Measurements from ENCODE around the gene NTRK2.
"Not testable (repeated sequence)": the region's sequence is repeated elsewhere in the genome, so short reads cannot be mapped to it uniquely, and the experiment has no call there.

Gene NTRK2

DNA sequence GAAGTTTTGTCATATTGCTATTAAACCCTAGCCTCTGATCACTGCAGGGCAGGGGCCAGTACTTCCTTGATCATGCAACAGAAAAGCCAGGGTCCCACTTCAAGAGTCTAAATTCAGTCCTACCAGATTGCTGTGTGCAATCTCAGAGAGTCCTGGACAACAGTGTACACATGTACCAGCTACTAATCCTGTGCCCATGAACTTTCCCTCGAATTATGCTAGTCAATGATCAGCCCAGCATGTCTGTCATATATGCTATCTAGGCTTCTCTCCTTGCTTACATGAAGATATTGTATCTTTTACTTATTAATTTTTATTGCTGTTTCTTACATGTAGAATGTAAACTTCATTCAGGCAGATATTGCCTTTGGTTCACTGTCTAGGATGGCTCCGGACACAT is 367.0 kb downstream of the NTRK2 start:
- DNase-seq: no peak

DNA sequence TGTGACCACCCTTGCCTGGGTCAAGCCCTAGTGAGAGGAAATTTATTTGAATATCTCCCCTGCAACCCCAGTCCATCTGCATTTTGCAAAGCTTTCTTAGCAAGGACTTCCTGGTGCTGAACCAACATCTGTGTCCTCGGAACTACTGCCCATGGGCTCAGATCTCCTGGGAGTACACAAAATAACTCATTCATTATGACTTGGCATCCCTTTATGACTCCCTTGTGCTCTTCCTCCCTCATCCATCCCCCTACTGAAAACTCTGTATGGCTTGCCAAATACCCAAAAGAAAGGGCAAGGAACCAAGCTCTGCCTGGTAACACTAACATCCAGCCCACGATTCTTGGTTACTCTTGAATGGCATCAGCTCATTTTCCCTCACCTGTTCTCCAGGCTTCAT is 368.5 kb downstream of the NTRK2 start:
- DNase-seq: no peak

DNA sequence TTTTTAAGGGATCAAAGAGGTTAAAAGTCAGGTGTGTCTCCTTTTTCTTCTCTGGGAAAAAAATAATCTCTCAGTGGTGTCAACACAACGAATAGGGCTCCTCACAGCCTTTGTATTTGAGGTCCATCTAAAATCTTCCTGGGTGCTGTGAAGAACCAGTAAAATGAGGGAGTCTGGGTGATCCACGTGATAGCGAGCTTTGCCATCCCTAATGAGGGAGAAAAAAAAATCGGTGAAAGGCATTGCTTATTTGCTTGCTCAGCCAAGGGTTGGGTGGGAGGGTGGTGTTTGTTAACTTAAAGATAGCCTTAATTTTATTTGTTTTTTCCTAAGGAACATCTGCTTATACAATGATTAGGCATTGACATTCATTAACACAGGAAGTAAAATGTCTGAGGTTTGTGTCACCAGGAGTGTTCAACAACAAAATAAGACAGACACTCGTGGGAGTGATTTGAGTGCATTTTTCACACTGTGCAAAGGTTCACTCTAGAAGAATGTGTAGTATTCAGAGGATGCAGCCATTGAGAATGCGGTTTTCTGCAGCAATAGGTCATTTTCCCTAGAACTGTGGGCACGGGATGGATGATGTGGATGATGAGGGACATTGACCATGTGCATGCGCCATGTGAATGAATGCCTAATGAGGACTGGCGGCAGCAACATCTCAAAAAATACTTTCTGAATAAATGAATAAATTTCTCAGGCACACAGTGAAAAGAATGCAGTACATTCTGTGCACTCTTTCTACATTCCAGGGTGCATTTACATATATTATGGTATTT is 369.5 kb downstream of the NTRK2 start:
- no peak for DNase-seq

DNA sequence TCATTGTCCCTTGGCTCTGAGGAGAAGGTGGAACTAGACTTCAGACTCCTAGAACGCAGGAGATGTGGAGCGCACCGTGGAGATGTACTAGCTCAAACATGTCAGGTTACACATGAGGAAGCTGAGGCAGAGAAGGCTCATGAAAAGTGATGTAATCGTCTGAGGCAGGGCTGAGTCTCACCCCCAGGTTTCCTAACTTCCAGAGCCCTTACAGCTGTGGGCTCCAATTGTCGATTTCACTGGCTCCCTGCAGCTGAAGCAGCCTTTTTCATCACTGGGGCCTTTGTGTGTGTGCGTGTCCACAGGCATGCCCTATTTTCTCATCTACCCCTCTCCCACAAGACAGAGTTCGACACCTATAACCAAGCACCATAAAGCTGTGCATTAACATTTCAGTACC is 370.6 kb downstream of the NTRK2 start:
- DNase-seq: no peak

DNA sequence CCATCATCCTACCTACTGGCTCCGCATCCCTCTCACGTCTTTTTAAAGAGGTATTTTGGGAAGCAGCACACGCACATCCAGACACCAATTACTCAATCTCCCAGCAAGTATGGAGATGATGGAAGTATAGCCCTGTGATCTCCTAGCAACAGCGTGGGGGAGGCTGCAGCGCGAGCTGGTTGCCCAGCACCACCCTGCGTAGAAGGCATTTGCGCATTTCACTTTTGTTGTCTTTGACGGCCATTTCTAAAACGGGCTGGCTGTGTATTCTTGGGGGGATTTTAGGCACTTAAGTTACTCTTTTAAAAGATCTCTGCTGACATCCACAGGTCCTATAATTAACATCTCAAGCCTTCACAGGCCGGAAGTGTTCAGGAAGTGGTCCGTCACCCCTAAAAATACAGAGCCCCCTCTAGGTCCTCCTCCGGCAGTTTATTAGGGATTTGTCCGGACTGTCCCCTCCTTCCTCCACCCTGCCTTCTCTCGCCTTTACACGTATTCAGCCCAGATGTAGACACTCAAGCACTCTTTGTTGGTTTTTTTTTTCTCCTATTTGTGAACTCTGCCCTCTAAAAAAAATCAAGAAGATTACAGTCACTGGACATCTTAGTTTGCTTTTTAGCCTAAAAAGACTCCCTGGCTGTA is 371.4 kb downstream of the NTRK2 start:
- DNase-seq: no peak

DNA sequence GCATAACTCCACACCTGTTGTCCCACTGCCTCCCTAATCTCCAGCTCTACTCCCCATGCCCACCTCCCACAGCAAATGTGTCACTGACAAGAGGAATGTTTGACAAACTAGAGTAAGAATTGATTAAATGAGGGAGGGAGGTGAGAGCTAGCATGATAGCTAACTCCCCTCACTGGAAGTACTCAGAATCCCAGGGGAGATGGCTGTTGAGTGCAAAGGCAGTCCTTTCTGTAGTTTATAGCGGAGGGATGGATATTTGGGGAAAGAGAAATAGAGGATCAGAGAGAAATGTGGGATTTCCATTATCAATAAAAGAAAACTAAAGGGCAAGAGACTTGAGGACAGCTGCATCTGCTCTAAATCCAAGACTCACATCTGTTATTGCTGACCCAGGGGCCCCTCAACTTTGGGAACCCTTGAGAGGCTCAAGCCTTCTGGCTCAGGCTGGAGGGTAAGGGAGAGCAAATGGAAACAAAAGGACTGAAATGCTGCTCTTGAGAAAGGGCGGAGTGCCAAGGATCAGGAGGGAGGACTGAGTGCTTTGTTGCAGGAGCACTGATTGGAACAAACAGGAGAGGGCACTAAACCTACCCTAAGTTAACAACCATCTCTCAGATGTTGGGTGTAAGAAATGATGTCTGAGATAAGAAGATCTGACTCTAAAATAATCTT is 372.1 kb downstream of the NTRK2 start:
- DNase-seq: no peak

DNA sequence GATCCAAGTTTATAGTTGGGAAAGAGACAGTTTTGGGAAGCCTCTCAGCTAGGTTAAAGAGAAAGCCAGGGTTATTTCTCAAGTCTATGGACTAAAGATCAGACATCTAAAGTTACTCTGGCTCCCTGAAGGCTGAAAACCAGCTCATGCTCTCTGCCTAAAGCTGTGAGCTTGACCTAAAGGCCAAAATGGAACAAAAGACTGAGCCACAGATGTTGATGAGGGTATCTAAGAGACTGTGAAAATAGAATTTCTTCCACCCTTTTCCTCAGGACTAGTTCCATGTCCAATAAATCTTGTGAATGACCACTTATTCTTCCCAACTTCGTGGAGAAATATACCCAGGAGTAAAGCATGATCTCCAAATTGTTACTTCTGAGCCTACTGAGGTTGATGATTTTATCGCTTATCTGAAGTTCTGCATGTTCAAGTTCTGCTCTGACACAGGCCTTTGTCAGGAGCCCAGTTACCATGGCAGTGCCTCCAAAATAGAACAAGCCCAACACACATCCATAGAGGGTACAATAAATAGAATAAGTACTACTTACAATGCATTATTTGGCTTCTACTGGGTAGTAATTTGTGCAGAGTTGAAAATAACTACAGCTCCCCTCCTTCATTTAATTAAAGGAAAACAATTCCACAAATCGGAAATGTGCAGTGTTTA is 373.6 kb downstream of the NTRK2 start:
- no peak for DNase-seq

DNA sequence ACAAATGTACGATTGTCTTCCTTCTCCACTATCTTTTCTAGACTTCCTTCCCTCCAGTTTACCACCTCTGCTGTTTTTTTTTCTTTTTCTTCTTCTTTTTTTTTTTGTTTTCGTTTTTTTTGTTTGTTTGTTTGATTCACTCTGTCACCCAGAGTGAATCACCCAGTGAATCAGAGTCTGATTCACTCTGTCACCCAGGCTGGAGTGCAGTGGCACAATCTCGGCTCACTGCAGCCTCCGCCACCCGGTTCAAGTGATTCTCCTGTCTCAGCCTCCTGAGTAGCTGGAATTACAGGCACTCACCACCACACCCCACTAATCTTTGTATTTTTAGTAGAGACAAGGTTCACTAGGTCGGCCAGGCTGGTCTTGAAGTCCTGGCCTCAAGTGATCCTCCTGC is 375.7 kb downstream of the NTRK2 start:
- DNase-seq: no peak

DNA sequence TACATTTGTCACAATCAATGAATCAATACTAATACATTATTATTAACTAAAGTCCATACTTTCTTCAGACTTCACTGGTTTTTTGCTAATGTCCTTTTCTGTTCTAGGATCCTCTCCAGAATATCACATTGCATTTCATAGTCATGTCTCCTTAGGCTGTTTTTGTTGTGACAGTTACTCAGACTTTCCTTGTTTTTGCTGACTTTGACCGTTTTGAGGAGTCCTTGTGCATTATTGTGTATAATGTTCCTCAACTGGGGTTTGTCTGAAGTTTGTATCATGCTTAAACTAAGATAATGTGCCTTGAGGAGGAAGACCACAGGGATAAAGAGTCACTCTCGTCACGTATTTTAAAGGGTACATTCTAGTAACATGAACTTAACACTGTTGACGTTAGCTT is 376.9 kb downstream of the NTRK2 start:
- DNase-seq: no peak

DNA sequence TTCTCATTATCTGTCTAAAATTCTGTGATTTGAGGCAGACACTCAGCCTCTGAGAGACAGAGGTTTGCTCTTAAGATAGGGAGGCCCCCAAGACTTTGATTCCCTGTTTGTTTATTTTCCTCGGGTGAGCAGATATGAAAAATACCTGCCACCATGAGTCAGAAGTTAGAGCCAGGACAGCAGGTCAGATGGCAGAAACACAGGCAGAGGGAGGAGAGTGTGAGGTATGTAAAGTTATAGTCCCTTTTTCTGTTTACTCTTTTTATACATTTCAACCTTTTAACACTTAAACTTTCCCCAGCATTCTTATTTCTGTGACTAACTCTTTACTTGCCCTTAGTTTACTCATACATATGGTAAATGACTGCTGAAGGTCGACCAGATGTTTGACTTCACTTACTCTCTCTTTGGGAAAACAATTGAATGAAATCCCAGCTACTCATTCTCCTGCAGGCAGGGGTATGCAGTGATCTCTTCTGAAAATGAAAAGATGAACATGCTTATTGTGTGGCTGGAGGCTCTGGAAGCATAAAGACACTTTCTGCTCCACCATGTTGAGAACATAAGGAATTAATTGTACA is 383.8 kb downstream of the NTRK2 start:
- DNase-seq: no peak

DNA sequence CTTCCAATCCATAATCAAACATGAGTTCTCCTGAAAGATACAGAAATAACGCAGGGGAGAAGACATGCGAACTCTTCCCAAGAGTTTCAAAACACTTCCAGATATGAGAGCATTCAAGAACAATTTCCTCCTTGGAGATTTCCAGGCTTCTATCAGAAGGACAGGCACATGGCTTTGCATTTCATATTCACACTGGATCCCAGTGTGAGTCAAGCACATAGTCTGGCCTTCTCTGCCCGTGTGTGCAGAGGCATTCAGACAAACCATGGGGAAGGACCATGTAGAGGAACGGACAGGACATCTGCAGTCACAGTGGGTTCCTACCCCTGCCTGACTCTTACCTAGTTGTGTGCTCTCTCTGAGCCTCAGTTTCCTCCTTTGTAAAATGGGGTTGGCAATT is 384.5 kb downstream of the NTRK2 start:
- DNase-seq: no peak

DNA sequence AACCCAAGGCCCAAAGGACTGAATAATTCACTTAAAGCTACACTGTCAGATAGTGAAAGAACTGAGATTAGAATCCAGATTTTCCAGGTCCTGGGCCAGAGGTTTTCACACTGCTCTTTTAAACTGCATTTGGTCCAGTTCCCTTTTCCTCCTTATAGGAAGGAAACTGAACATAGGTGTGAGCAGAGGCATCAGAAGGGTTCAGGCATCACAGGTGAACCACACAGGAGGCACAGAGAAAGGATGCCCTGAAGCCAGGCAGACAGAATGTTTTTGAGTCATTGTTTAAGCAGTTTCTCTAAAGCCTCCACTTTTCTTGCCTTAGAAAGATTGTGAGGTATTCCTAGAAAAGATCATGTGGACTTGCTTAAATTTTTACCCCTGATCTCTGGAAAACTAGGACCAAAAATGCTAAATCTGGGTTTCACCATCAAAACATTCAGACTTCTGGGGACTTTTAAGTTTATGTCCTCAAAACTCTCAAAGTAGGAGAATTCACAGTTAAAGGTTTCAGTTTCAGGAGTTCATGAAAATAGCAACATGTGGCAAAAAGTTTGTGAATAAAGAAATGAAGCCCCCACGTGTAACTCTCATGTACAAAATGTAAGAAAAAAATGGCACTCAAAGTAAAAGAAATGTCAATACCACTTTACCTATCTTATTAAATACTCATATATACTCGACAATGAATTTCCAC is 386.1 kb downstream of the NTRK2 start:
- DNase-seq: no peak

DNA sequence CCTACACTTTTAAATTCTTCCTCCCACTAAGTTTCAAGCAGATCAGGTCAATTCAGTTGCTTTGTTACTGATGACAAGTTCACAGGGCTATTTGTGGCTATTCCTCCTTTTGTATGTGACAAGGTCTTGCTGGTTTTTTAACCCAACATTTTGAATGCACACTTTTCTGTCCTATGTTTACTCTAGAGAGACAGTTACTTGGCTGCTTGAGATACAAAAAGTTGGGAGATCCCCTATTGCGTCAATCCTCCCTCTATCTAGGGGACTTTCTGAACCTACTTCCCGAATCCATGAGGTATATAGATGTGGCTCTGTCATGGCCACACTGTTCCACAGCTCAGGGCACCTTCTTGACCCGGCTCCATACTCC is 386.7 kb downstream of the NTRK2 start:
- DNase-seq: no peak

DNA sequence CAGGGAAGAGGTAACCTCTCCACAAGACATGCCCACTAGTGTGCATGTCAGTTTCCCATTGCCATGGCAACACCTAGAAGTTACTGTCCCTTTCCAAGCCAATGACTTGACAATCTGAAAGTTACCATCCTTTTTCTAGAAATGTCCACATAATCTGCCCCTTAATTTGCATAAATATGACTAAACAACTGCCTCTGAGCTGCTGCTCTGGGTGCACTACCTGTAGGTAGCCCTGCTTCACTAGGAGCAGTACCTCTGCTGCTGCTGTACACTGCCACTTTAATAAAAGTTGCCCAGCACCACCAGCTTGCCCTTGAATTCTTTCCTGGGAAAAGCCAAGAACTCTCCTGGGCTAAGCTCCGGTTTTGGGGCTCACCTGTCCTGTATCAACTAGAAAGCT is 392.4 kb downstream of the NTRK2 start:
- no peak for DNase-seq

DNA sequence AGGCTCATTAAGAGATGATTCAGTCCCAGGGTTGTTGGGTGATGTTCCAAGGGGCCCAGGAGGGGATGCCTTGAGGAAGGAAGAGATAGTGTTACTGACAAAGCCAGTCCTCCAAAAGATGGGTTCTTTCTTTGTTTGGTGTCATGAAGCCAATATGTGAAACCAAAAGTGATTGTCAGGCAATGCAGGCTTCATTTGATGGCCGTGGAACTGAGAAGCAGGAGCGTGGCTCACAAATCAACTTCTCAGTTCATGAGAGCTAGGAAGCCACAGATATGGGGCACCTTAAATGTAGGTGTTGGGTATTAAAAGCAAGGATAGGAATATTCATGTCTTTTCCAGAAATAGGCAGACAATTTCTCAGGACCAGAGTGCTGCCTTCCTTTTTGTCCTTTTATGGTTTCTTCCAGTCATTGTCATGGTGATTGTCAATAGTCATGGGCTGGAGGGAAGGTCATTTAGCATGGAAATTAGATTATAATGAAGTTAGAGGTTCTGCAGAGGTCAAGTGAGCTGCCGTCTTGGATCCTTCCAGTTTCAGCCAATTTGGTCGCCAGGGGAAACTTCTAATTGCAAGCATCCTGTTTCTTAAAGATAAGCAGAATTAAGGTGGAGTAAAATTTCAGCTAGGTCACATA is 393.0 kb downstream of the NTRK2 start:
- no peak for DNase-seq

DNA sequence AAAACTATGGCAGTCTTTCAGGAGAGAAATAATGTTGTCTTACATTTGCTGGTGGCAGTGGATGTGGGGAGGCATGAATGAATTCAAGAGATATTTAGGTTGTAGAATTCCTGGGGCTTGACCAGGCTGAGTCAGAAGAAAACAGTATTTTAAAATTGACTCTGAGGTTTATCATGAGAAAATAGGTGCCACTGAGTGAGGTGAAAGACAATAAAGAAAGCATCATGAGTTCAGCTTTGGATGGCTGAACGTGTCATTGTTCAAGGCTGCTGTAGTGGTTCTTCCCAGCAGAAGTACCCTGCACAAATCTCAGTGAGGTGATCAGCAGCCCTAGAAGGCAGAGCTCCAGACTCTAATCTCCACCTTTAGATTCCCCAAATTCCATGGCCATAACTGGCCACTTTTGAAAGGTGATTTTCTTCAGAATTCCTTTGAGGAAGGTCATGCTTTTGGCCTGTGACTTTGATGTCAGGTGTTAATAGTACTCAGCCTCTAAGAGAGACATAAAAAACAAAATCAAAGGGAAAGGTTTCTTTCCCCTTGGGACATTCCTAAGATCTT is 395.4 kb downstream of the NTRK2 start:
- no peak for DNase-seq

DNA sequence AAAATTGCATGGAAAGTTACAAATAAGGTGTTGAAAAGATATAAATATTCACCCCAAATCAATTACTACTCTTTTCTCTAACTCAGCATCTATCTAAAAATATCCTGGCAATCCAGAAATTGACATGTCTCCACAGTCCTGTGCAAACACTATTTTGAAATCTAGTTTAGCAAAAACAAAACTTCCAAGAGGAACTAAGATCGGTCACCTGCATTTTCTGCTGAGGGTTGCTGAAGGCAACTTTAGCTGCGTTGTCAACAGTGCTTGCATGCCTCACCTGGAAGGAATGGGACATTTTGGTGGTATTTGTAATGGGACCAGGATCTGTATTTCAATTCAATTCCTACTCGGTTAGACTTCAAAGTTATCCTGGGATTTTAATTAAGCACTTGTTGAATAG is 398.3 kb downstream of the NTRK2 start:
- no peak for DNase-seq

DNA sequence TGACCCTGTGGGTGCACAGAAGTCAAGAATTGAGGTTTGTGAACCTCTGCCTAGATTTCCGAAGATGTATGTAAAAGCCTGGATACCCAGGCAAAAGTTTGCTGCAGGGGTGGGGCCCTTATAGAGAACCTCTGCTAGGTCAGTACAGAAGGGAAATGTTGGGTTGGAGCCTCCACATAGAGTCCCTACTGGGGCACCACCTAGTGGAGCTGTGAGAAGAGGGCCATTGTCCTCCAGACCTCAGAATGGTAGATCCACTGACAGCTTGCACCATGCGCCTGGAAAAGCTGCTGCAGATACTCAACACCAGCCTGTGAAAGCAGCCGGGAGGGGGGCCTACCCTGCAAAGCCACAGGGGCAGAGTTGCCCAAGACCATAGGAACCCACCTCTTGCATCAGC is 399.9 kb downstream of the NTRK2 start:
- not testable (repeated sequence) for DNase-seq
